ENCODE measurements around the gene TBC1D10A.

TBC1D10A gene

DNA sequence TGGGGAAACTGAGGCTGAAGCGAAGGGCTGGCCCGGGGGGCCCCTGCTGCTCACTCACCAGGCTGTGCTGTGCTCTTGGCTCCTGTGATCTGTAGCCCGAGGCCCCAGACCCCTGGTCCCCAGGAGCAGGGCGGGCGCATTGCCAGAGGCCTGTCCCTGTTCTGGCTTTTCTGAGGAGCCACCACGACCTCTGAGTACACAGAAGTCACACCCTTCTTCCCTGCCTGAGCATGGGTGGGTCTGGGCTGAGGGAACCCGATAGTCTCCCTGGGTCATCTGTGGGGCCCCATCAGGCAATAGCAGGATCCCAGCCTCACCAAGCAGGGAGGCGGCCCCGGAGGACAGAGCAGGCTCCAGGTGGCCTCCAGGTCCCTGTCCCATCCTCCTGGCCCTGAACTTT lies 42.6 kb downstream of the TBC1D10A start:
- H3K4me3 ChIP-seq (replicated peaks in 1 of 2; ENCODE audit: low read depth in 2 of 2, low read length in 2 of 2), result no peak overlapping the region
- DNase-seq (ENCODE audit: low read depth in 2 of 2), result no peak
- TF ChIP-seq, protein P1, sequence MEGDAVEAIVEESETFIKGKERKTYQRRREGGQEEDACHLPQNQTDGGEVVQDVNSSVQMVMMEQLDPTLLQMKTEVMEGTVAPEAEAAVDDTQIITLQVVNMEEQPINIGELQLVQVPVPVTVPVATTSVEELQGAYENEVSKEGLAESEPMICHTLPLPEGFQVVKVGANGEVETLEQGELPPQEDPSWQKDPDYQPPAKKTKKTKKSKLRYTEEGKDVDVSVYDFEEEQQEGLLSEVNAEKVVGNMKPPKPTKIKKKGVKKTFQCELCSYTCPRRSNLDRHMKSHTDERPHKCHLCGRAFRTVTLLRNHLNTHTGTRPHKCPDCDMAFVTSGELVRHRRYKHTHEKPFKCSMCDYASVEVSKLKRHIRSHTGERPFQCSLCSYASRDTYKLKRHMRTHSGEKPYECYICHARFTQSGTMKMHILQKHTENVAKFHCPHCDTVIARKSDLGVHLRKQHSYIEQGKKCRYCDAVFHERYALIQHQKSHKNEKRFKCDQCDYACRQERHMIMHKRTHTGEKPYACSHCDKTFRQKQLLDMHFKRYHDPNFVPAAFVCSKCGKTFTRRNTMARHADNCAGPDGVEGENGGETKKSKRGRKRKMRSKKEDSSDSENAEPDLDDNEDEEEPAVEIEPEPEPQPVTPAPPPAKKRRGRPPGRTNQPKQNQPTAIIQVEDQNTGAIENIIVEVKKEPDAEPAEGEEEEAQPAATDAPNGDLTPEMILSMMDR (IDR thresholded peaks at IDR 0.05; ENCODE audit: low read depth, low read length), result no peak

DNA sequence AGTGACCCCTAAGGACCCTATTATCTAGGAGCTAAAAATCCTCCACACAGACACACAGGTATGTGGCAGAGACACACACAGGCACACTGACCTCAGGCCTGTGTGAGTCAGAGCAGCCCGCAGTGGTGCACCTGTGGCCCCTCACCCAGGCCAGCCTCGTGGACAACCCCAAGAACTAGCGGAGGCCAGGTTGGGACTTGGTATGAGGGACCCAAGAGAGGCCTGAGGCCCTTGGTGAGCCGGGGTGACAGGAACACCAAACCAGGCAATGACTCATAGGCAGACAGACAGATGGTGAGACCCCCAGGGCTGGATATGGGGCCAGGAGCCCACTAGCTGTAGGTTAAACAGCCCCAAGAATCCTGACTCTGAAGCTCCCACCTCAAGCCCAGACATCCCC lies 43.4 kb downstream of the TBC1D10A start:
- DNase-seq (ENCODE audit: low read depth in 2 of 2), result no peak
- TF ChIP-seq, protein P1 (IDR thresholded peaks at IDR 0.05; ENCODE audit: low read depth, low read length), result no peak

DNA sequence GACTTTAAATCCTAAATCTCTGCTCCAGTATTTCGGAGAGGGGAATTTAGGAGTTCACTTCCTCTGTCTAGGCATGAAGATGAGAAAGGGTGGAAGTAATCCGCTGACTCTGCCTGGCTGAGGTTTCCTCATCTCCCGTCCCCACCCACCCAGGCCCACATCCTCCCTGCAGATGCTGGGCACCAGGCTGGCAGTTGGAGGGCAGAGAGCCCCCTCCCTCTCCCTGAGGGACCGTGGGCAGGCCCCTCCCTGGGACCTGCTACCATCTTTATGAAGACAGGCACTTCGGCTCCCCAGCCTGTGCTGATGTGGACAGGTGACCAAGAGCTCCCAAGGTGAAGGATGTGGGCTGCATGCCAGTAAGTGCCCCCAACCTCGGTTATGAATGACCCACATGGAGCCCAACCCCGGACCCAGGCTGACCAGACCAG lies 44.1 kb downstream of the TBC1D10A start:
- no peak for DNase-seq (ENCODE audit: low read depth in 2 of 2)
- H3K4me3 ChIP-seq (replicated peaks in 1 of 2; ENCODE audit: low read depth in 2 of 2, low read length in 2 of 2), result no peak overlapping the region
- TF ChIP-seq, protein P1 (IDR thresholded peaks at IDR 0.05; ENCODE audit: low read depth, low read length), result no peak

More for the DNA sequence above, 43.4 kb downstream of the TBC1D10A start:
- no peak overlapping the region for H3K4me3 ChIP-seq (replicated peaks in 1 of 2; ENCODE audit: low read depth in 2 of 2, low read length in 2 of 2)

DNA sequence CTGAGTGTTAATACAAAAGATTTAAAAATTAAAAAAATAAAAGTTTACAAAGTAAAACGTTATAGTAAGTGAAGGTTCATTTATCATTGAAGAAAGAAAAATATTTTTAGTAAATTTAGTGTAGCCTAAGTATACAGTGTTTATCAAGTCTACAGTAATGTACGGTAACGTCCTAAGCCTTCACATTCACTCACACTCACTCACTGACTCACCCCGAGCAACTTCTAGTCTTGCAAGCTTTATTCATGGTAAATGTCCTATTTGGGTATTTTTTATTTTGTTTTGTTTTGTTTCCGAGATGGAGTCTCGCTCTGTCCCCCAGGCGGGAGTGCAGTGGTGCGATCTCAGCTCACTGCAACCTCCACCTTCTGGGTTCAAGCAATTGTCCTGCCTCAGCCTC lies 46.2 kb downstream of the TBC1D10A start:
- peak in 1 of 2 donors; percentile 56 for DNase-seq (ENCODE audit: low read depth in 2 of 2)
- TF ChIP-seq, protein P1 (IDR thresholded peaks at IDR 0.05; ENCODE audit: low read depth, low read length), result no peak

DNA sequence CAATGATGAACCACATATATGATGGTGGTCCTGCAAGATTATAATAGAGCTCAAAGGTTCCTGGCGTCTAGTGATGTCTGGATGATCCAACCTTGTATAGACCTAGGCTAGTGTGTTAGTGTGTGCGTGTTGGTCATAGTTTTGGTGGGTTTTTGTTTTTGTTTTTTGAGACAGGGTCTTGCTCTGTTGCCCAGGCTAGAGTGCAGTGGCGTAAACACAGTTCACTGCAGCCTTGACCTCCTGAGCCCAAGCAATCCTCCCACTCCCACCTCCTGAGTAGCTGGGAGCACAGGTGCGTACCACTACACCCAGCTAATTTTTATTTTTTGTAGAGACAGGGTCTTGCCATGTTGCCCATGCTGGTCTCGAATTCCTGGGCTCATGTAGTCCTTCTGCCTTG lies 46.8 kb downstream of the TBC1D10A start:
- H3K4me3 ChIP-seq (replicated peaks in 1 of 2; ENCODE audit: low read depth in 2 of 2, low read length in 2 of 2), result no peak overlapping the region
- DNase-seq (ENCODE audit: low read depth in 2 of 2), result no peak
- TF ChIP-seq, protein P1 (IDR thresholded peaks at IDR 0.05; ENCODE audit: low read depth, low read length), result no peak

More for the DNA sequence above, 46.2 kb downstream of the TBC1D10A start:
- H3K4me3 ChIP-seq (replicated peaks in 1 of 2; ENCODE audit: low read depth in 2 of 2, low read length in 2 of 2), result no peak overlapping the region

DNA sequence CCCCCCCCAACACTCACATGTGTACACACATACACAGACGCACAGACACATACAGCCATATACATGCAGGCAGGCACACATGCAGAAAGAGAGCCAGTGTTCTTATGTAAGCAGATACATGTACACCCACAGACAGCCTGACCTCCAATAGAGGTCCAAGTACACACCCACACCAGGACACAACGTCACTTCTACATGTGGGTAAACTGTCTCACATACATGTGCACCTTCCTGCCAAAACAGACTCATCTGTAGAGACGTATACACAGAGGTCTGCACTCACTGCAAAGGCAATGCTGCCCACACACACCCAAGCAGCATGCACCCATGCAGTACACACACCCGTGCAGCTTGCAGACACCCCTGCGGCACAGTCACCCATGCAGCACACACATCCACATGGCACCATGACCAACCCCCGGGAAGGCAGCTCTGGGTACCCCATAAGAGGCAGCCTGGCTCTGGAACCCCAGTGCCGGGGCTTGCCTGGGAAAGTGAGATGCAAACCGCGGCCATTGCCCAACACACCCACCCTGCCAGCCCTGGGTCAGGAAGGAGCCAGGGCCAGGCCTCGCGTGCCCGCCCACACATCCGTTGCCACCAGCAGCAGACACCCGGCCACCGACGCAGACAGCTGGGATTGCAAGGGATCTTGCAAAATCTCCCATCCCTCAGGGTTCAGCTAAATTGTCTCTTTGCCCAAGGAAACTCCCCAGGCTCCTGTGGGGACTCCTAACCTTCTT lies 47.5 kb downstream of the TBC1D10A start:
- TF ChIP-seq, protein P1 (IDR thresholded peaks at IDR 0.05; ENCODE audit: low read depth, low read length), result no peak
- DNase-seq (ENCODE audit: low read depth in 2 of 2), result peak in 1 of 2 donors; percentile 41
- no peak overlapping the region for H3K4me3 ChIP-seq (replicated peaks in 1 of 2; ENCODE audit: low read depth in 2 of 2, low read length in 2 of 2)

All from cardiac fibroblast (primary cell).